NCI-H82 treated with DMSO at 0.1 percent for 48 hours (cell line): Measurements from ENCODE around the gene APOBEC3G.

ENCODE experiments used
- DNase-seq: peaks from one replicate; lab custom pipeline; 2025; ENCODE audit not compliant: unreplicated experiment; lab: John Stamatoyannopoulos, UW

Gene APOBEC3G

DNA sequence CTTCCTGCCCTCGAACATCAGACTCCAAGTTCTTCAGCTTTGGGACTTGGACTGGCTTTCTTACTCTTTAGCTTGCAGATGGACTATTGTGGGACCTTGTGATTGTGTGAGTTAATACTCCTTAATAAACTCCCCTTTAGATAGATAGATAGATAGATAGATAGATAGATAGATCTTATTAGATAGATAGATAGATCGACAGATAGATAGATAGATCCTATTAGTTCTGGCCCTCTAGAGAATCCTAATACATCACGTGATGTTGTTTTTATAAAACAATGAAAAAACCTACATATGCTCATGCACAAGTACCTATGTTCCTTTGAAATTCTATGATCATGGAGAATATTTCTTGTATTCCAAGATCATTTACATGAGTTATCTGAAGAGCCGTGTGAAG is 43.9 kb downstream of the APOBEC3G start:
- no peak for DNase-seq

DNA sequence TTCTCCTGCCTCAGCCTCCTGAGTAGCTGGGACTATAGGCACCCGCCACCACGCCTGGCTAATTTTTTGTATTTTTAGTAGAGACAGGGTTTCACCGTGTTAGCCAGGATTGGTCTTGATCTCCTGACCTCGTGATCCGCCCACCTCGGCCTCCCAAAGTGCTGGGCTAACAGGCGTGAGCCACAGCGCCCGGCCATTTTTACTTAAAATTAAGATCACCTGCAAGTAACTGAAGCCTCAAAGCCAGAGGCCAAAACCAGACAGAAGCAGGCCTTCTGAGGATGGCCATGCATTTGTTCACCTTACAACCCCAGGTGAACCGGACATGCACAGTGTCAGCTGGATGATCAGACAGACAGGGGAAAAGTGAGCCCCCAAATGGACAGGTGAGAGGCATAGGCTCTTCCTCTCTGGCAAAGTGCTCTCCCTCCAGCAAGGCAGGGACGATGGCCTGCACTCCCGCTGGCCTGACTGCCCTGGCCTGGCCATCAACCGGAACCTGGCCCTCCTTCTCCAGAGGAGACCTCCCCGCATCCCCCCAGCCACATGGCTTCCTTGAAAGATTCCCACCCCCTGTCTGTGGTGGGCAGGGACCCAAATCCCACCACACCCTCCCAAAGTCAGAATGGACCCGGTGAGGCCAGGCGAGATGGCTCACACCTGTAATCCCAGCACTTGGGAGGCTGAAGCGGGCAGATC is 45.8 kb downstream of the APOBEC3G start:
- no peak for DNase-seq

DNA sequence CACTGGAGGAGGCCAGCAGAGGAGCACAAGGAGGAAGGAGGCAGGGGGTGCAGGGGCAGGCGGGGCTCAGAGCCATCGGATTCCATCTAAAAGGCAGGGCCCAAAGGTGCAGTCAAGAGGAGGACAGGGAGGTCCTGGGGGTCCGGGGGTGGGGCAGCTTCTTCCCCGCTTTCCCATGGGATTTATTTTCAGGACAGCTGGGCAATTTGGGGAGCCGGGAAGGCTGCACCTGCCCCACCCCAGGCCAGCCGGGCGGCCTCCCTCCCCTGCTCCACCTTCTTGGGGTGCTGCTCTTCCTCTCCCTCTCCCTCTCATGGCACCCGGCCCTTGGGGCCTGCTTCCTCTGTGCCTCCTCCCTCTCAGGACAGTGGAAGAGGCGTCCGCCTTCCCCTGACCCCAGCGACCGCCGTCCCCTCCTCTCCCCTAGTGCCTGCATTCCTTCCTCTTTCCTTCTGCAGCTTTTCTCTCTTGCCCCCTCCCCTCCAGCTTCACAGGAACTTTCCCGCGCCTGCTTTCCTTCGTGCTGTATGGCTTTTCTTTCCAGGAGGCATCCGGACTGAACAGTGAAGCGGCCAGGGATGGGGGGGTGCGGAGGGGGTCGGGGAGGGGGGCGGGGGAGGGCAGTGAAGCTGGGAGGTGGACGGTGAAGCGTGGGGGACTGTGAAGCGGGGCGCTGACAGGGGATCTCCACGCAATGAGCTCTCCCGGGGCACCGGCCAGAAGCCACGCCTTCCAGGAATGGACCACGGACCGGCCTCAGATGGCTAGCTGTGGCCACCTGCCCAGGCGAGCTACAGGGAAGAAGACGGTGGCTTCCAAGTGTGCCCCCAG is 46.9 kb downstream of the APOBEC3G start:
- no peak for DNase-seq

DNA sequence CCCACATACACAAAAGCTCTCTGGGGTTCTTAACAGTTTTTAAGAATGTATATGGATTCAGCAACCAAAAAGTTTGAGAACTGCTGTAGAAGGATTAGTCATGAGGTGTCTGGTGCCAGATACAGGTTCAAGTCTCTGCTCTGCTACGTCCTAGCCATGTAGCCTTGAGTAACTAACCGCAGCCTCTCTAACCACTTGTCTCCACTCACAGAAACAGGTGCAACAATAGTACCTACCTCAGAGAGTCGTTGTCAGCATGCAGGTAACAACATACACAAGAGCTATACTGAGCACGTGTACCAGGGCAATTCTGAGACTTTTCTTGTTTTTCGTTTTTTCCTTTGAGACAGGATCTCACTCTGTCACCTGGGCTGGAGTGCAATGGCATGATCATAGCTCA is 48.5 kb downstream of the APOBEC3G start:
- no peak for DNase-seq

DNA sequence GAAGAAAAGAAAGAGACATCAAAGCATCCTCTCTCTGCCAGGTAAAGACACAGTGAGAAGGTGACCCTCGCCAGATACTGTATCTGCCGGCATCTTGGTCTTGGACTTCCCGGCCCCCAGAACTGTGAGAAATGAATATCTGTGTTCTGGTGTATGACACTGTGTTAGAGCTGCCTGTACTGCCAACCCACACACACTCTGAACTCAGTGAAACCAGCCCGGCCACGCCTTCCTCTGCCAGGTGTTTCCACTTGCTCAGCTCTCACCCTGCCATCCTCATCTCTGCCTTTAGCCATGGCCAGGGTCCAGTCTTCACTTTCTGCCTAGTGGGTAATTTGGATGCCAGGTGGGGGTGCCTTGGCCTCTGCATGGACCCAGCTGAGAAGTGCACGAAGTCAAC is 51.4 kb downstream of the APOBEC3G start:
- no peak for DNase-seq

DNA sequence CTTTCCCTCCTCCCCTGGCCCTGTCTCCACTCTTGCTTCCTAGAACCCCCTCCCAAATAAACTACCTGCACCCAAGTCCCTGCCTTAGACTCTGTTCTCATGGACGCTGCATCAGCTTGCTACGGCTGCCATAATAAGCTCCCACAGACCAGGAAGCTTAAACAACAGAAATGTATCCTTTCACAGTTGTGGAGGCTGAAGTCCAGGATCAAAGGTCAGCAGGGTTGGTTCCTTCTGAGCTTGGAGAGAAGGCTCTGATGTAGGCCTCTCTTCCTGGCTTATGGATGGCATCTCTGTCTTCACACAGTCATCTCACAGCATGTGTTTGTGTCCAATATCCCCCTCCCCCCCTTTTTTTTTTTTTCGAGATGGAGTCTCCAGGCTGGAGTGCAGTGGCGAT is 52.0 kb downstream of the APOBEC3G start:
- DNase-seq, result no peak

DNA sequence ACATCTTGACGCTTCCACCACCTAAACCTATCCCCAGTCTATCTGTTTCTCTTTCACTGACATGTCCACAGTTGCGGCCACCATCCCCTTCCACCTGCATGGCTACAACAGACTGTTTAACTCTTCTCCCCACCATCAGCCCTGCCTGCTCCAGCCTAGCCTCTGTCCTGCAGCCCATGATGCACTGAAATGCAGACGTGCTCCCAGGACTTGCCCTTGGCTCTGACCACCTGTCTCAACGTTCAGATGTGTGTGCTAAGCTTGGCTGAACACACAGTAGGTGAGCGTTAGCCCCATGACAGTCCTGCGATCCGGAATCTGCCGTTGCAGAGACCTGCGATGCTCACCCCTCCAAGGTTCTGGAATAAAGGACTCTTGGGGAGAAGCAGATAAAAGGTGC is 52.7 kb downstream of the APOBEC3G start:
- no peak for DNase-seq

DNA sequence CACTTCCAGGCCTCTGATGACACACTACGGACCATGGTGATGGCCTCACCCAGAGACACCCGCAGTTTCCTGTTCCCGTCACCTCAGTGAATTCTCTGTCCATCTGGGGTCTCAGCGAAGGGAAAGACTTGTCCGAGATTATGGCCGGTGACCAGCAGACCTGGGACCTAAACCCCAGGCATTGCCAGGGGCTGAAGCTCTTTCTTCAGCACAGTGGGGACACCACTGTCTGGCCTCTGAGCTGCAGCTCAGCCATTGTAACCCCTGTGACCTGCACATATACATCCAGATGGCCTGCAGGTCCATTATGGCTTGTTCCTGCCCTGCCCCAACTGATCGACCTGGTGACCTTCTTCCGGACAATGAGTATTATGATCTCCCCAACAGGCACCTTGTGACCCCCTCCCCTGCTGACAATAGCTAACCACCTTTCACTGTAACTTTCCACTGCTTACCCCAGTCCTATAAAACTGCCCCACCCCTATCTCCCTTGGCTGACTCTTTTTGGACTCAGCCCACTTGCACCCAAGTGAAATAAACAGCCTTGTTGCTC is 53.2 kb downstream of the APOBEC3G start:
- DNase-seq, result no peak

DNA sequence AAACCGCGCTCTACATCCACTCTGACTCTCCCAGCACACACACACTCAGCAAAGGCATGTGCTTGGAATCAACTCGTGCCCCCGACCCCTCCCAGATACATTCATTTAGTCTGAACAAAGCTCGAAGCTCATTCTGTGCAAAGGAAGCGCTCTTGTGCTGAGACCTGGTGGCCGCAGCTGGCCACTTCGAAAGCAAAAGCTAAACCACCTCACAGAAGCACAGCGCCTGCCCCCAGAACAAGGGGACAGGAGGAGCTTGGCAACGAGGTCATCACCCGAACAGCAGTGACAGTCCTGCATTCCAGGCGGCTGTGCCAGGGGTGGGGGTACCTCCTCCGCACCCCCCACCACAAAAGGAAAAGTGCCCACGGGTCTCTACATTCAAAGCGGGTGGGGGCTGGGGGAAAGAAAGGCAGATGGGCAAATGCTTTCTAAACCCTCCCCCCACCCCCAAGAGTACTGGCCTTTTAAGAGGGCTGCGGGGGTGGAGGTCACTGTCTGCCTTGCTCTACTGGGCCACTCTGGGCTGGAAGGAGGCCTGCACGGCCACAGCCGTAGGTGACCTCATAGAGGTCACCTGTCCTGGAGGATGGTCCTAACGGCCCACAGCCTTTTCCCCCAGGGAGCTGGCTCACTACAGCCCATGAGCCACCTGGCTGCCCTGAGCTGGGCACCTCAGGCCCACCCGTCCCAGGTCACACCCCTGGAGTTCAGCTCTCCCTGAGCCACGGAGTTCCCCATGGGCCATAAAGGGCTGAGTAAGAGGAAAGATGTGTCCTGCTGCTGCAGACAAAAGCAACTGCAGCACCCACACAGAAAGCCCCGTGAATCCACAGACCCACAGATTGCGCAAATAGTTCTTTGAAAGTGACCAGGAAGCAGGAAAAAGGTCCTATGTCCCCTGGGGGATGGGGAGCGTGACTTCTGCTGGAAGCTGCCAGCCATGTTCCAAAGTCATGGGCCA is 54.1 kb downstream of the APOBEC3G start:
- no peak for DNase-seq

DNA sequence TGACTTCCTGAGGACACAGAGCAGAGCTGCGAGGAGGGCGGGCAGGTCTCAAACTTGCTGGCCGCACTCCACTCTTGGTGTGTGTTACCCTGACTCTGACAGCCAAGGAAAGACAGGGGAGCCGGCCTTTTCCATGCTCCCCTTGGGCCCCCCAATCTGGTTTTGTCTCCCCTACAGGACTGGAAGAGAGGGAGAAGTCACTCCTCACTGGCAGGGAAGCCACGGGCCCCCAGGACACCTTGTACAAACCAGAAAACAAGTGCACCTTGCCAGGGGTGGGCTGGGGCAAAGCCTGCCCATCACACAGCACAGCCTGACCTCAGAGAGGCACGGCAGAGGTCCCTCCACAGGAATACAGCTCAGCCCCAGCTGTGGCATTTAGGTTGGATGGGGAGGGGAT is 55.2 kb downstream of the APOBEC3G start:
- no peak for DNase-seq

DNA sequence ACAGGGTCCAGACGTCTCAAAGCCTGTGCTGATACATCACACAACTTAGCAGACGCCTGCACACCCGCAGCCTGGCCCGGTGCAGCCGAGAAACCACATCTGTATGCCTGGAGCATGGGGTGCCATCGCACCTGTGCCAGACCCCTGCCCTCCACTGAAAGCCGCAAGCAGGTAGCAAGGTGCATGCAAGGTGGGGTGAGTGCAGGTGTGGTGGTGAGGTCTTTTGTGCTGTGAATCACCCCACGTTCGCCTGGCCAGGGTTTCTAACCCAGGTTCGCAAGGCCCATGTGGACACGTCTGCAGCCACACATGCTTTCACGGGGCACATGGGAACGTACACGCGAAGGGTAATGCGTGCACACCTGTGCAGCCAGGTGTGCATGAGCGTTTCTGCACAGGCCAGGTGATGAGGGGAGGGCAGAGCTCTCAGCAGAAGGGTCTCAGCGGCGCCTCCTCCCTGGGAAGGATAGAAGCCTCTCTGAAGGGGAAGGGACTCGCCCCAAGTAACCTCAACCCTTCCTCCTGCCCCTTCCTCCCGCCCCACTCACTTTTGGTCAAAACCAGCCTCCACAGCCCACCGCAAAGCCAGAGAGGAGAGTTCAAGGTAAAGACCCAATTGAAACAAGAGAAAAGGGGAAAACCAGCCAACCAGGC is 55.9 kb downstream of the APOBEC3G start:
- DNase-seq, result no peak

DNA sequence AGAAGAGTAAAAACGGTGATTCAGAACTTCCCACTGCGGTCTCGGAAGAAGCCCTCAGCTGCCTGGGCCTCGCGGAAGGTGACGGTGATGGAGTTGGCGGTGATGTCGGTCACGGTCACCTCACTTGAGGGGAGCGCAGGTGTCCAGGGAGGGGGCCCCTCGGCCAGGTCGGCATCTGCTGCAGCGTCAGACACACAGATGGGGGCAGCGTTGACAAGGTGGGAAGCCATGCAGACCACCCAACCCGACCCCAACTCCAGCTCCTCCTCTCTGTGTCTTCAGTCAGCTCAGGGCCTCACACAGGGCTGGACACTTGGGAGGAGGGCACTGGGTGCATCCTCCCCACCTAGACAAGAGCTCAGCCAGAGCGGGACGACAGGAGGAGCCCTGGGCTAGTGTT is 56.8 kb downstream of the APOBEC3G start:
- no peak for DNase-seq

DNA sequence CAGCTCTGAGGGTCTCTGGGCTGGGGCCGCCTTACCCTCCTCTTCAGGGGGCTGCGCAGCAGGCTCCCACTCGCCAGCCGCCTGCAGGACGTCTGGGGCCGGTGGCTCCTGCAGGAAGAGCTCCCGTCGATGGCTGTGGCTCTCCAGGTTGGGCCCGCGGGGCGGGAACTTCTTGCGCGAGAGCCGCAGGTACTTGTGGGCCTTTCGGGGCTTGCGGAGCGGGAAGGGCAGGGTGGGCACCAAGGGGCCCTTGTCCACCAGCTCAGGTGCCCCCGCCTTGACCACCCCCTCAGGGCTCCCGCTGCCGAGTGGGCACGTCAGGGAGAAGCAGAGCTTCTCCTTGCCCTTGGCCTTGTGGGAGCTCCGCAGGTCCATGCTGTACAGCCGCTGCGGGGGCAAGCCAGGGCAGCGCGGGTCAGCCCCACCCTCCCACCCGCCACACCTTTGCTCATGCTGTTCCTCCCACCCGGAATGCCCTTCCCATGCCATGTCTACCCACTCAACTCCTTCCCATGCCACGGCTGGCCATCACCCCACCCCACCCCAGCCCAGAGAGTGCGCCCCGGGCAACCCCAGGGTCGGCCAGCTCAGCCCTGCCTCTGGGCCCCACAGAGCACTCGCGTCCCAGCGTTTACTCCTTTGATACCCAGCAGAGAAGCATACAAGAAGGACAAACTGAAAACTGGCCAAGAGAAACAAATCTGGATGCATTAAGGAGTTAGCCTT is 57.5 kb downstream of the APOBEC3G start:
- no peak for DNase-seq

DNA sequence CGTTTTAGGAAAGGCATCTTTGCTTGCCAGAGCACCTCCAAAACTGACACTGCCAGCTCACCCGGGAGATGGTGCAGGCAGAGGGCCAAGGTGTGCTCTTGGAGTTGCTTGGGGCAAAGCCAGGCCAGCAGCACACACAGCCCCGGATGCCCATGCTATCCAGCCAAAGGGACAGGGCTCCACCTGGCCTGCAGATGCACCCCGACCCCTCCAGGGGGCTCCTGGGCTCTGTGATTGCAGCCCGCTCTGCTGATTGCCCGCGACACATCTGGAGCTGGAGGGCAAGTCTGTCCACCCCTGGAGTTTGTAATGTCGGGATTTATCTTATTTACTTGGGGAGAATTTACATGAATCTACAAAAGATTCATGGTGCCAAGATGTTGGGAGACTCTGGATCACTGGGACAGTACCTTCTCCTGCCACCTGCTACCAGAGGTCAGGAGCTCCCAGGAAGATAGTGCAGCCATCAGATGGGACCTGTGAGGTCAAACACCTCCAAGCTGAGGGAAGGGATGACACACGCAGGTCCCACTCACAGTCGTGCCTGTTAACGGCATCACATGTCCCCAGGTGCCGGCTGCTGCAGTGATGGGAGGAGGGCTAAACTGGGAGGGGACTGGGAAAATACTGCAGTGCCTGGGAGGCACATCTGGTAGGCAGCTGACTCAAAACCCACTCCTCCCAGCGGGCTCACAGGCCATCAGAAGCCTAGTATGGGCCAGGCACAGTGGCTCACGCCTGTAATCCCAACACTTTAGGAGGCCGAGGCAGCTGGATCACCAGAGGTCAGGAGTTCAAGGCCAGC is 58.2 kb downstream of the APOBEC3G start:
- DNase-seq, result no peak

DNA sequence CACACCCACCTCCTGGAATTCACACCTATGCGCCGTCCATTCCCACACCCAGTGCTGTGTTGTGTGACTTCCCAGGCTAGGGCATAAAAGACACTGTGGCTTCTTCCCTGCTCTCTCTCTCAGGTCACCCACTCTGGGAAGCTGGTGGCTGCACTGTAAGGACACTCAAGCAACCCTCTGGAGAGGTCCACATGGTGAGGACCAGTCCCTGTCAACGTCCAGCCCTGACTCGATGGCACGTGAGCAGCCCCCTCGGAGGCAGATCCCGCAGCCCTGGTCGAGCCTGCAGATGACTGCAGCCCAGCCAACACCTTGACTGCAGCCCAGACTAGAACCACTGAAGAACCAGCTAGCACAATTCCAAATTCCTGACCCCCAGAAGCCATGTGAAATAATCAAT is 59.2 kb downstream of the APOBEC3G start:
- DNase-seq, result no peak
